Astrocyte of the spinal cord (primary cell): ENCODE results near the gene WWOX.
"Not testable (repeated sequence)": the region's sequence is repeated elsewhere in the genome, so short reads cannot be mapped to it uniquely, and the experiment has no call there.

ENCODE experiments used
- DNase-seq: peaks from one replicate; pipeline ENCODE4 v3.0.0; 2011; ENCODE audit warnings: low read depth, low spot score
- H3K4me3 ChIP-seq: 2 replicates; pipeline ENCODE4 v1.5.1; 2011; ENCODE audit warnings: low read depth, mild to moderate bottlenecking, low read length, moderate library complexity
- CTCF ChIP-seq: IDR thresholded peaks from 2 replicates; pipeline ENCODE4 v1.5.1; 2012; ENCODE audit warnings: low read depth, mild to moderate bottlenecking, low read length, inconsistent platforms
- in situ Hi-C: cut with HindIII; loops from 2 replicates; pipeline ENCODE4 v1.10.0; 2017; ENCODE audit warnings: low sequenced_read_pairs

Gene WWOX

GRCh38 chr16:79250502-79251098, 1151.1 kb downstream of the WWOX start:
- TF ChIP-seq CTCF: no peak
- in situ Hi-C loops: no loop called here
- H3K4me3 ChIP-seq: no peak overlapping the region
- DNase-seq: no peak

- no peak for DNase-seq
- in situ Hi-C loops: no loop called here
- no peak for TF ChIP-seq CTCF
- H3K4me3 ChIP-seq: no peak overlapping the region
Measured at GRCh38 chr16:79253100-79253631, 1153.7 kb downstream of the WWOX start.

GRCh38 chr16:79257953-79258490, 1158.6 kb downstream of the WWOX start:
- in situ Hi-C loops: no loop called here
- no peak overlapping the region for H3K4me3 ChIP-seq
- DNase-seq: no peak
- TF ChIP-seq CTCF: no peak

GRCh38 chr16:79260890-79261289, 1161.4 kb downstream of the WWOX start:
- in situ Hi-C loops, DNase-seq, H3K4me3 ChIP-seq: not testable (repeated sequence)

GRCh38 chr16:79261481-79261940, 1162.1 kb downstream of the WWOX start:
- in situ Hi-C loops: no loop called here
- TF ChIP-seq CTCF: peak; percentile 8
- DNase-seq: no peak
- H3K4me3 ChIP-seq: no peak overlapping the region

- no peak overlapping the region for H3K4me3 ChIP-seq
- DNase-seq: no peak
- TF ChIP-seq CTCF: no peak
- in situ Hi-C loops: no loop called here
Measured at GRCh38 chr16:79261944-79262552, 1162.6 kb downstream of the WWOX start.
